Peyer's patch (tissue), 4 donors: ENCODE measurements around the gene ALPL.

Experiments
- CTCF ChIP-seq, 6 experiments: fragments of 450-650 bp in 4 of 6; fragments of 200-600 bp in 2 of 6; sonication (generic) in 1 of 6; IDR thresholded peaks; one replicate each; pipeline ENCODE4 v1.5.1; 2017 to 2019; ENCODE audit warnings: antibody characterized with exemption in 6 of 6, mild to moderate bottlenecking in 3 of 6, moderate library complexity in 1 of 6
- POLR2A ChIP-seq, 2 donors: fragments of 450-650 bp; IDR thresholded peaks; one replicate each; pipeline ENCODE4 v1.5.1; 2017; ENCODE audit warnings: antibody characterized with exemption in 2 of 2, mild to moderate bottlenecking in 2 of 2, moderate library complexity in 2 of 2

DNA sequence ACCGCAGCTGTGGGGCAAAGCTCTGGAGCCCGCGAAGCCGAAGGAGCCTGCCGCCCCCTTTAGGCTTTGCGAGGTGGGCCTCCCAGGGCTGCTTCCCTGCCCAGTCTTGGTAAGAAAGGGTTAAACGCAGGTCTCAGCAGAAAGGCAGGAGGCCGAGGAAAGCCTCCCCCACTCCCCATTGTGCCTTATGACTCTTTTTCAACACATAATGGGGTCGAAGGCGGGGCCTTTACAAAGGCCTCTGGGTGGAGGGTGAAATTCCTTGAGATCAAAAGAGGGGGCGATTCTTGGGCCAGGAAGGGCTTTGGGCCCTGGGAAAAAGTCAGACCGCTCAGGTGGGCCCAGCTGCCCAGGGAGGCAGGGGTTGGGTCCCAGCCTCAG, 880 bp downstream of the ALPL start:
- TF ChIP-seq CTCF (IDR thresholded peaks at IDR 0.05): no peak
- TF ChIP-seq POLR2A (IDR thresholded peaks at IDR 0.05): no peak
